Stimulated activated CD4-positive, alpha-beta T cell treated with anti-CD3 and anti-CD28 coated beads, Interleukin-12 subunit alpha, Interleukin-12 subunit beta, amount 100 ng/mL, for 24 hours (primary cell): ENCODE results near the gene GABARAP.

Experiments used
- DNase-seq, 2 experiments: peaks; one replicate each; pipeline ENCODE4 v3.0.0-alpha.2; 2020; ENCODE audit warnings: low read depth in 2 of 2

Gene GABARAP

DNA sequence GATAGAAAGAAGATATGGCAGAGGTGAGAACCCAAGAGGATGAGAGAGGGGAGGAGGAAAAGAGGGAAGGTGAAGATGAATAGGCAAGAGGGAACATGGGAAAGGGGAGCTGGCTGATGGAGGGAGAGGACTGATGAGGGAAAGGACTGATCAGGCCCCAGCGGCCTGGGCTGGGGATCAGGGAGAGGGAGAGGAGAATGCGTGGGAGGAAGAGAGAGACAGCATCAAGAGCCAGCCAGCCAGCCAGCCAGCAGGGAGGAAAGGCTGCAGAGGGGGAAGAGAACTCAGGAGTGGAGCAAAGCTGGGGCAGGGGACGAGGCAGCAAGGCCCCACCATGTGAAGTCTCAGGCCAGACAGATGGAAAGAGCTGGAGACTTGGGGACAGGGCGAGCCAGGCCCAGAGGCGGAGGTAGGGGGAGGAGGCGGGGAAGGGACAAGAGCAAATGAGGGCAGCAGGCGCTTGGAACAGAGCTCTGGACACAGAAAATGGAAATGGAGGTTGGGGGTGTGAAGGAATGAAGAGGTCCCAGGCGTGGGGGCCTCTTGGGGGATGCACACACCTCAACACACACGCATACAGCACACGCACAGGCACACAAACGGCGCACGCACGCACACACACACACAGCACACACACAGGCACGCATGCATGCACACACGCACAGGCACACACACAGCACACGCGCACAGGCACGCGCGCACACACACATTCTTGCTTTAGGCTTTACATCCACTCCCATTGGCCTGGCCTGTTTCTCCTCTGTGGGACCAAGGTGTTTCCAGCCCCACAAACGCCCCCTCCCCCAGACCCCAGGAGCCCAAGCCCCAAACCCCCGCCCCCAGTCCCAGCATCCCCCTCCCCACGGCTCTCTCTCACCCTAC lies 34.9 kb downstream of the GABARAP start:
- DNase-seq = no peak

DNA sequence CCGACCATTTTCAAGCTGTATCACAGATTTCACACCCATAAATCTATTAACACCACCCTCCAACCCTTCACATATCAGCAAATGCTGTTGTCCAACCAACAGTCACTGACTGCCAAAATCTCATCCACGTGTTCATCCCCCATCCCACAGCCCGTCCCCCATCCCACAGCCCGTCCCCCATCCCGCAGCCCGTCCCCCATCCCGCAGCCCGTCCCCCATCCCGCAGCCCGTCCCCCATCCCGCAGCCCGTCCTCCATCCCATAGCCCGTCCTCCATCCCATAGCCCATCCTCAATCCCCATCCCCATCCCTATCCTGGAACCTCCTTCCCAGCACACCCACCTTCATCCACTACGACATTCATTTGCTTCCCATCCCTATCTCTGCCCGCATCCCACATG lies 36.7 kb downstream of the GABARAP start:
- no peak for DNase-seq

DNA sequence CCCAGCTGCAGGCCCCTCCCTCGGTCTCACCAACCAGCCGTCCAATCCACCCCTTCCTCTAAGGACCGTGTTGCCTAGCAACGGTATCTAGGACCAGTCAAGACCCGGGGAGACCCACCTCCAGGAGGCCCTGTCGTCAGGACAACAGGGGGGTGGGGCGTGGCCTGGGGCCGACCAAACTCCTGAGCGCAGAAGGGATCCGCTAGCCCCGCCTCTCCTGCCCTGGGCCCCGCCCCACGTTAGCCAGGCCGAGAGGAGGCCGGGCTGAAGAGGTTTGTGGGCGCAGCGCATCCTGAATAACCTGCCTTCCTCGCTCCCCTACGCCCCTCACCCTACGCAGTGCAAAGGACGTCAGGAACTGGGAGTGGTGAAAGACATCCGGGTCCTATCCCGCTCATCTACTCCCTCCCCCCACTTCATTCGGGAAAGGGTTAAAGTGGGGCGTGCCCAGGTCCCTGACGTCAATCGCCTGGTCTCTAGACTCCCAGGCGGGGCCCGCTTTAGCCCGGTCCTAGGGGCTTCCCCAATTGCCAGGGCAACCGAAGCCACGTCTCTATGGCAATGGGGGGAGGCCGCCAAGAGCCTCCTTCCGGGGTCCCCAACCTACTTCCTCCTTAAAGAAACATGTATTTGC lies 37.3 kb downstream of the GABARAP start:
- DNase-seq = peak; percentile 72 to 91

DNA sequence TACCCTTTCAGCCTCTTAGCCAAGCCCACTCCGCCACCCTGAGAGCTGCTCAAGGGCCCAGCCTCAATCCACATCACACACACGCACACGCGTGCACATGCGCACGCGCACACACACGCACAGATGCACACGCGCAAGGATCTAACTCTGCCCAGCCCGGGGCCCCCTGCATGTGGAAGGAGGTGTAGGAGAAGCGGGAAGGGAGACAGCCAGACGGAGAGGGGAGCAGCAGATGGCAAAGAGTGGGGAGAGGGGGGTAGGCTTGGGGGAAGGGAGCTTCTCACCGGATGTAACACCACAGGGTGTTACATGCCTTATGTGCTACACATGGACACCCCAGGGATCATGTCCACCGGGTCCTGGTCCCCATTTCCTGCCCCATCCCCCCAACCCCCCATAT lies 37.9 kb downstream of the GABARAP start:
- DNase-seq = no peak

DNA sequence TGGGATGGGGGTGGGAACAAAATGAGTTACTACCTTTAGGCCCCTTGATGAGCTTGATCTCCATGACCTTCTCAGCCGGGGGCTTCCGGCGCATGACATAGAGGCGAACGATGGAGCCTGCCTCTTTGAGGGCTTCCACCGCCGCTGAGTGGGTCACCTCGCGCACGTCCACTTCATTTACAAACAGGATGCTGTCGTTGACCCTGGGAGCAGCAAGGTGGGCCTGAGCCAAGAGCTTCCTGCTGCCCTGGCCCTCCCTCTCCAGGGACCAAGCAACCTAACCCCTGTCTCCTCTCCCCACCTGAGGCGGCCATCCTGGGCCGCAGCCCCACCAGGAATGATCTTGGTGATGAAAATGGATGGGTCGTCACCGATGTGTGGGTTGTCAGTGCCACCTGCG lies 38.9 kb downstream of the GABARAP start:
- no peak for DNase-seq

DNA sequence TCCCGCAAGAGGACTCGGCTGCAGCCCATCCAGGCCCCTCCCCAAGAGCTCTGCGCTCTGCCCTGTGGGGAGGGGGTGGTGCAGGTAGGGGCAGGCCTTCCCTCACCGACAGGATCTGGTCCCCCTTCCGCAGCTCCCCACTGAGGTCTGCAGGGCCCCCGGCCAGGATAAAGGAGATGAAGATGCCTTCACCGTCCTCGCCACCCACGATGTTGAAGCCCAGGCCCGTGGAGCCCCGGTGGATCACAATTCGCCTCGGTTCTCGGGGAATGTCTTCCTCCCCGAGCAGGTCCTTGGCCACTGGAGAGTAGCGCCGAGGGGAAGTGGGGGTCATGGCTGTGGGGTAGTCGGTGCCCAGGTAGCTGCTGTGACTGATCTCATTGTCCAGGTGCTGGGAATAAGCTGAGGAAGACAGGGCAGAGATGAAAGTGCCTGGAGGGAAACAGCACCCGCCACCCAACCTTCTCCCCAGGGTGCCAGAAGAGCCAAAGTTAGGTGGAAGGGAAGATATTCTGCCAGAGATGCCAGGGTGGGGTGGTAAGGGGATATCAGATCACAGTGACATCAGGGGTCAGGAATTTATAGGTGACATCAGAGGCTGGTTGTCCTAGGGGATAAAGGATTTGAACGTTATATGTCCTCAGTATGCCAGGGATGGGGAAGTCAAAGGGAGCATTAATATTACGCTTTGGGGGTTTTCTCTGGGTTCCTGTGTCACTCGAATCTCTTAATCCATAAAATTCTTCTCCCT lies 45.4 kb downstream of the GABARAP start:
- DNase-seq = no peak

DNA sequence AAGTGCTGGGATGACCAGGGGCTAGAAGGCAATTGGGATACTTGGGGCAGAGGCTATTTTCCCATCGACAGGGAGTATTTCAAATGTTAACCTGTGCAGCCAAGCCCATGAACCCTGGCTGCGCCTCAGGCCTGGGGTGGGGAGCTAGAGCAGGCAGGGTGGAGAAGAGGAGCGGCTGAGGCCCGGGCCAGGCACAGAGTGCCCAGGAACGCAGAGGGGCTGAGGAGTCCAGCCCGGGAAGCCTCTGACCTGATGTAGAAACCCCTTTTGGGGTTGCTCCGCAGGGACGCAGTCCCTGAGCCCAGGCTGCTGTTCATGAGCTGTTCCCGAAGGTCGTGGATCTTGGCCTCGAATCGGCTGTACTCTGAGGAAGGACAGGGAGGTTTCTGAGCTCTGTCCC lies 46.3 kb downstream of the GABARAP start:
- no peak for DNase-seq

DNA sequence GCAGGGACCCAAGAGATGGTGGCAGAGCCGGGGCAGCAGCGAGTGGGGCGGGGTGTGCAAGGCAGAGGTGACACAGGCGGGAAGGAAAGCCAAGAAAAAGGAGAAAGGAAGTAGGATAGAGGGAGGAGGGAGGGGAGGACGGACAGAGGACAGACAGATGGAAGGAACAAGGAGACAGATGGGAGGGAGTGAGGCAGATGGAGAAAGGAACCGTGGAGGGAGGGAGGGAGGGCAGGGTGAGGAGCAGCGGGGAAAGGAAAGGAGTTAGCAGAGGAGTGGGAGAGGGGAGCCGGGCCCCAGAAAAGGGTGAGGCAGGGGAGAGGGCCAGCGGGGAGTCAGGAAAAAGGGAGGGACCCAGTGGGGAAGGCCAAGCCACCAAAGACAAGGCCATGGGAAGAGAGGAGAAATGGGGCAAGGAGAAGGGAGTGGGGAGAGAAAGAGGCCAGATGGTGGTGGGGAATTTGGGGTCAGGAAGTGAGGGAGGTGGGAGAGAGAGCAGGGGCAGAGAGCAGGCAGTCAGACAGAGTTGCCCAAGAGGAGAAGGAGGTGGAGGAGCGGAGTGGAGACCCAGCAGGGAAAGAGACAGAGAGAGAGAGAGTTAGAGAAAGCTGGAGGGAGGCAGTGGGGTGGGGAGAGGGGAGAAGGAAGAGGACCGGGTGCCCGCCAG lies 49.8 kb downstream of the GABARAP start:
- no peak for DNase-seq

DNA sequence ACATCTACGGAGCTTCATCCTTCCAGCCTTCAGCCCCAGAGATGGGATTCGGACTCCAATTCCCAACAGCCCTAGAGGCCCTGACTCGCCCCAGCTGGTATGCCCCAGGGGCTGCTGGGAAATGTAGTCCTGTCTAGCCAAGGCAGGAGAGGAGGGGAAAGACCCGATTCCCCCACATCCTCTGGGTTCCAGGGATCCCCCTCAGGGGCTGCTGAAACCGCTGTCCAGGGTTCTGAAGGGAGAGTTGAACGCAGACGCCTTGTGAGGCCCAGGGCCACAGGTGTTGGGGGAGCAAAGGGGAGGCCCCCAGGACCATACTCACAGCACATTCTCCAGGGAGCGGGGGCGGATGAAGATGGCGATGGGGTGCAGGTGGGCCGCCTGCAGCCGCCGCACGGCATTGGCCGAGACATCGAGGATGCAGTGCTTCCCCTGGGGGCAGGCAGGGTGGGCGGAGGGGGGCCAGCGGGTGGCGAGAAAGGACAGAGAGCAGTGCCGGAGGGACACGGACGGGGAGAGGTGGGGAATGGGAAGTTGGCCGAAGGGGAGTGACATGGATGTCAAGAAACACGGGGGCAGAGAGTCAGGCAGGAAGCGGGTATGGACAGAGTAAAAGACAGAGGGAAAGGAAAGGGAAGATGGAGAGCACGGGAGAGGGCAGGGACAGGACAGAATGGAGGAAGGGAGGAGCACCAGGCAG lies 50.5 kb downstream of the GABARAP start:
- DNase-seq = no peak

DNA sequence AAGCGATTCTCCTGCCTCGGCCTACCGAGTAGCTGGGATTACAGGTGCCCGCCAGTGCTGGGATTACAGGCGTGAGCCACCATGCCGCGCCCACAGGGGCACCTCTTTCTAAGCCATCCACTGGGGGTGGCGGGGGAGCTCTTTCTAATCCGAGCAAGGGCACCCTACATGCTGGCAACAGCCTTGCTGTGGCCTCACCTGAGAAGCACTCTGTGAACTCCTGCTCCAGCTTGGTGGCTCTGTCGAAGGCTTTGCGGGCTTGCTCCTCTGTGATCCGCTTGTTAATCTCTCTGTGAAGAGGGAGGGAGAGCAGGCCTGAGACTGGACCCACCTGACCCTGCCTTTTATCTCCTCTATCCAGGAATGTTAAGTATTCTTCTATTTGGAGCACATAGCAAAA lies 51.2 kb downstream of the GABARAP start:
- no peak for DNase-seq

DNA sequence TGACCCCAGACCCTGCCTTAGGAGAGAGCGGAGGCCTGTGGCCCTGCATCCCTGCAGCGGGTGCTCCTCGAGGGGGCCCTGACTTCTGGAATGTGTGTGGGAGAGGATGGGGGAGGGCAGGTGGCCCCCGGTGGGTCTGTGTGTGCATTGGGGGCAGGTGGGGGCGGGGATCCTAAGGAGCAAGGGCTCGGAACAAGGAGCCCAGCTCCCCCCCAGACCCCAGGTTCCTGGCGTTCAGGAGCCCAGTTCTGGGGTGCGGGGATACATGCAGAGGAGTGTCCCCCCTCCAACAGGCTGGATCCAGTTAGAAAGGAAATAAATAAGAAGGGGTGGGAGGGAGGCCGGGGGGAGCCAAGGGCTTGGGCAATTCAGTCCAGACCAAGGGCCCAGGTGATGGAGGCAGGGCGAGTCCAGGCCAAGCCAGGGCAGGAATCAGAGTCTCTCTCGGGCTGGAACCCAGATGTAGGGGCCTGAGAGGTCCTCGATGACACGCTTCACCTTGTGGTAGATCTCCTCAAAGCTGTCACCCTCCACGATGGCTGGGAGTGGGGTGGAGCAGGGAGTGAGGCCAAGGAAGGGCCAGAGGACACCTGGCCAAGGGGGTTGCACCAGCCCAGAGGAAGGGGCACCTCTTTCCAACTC lies 51.9 kb downstream of the GABARAP start:
- DNase-seq = no peak
